ENCODE measurements around the gene CLMN. TPM values are rescaled to one million over a fixed set of nuclear protein-coding genes. Genes with fewer than 3 reads are reported as not detected.

Gene CLMN
- total RNA-seq, 2 donors from 2014 or later = 3.4 to 4.0 TPM

GRCh38 chr14:95191445-95192199 lies 128.1 kb downstream of the CLMN start:
- TF ChIP-seq CTCF (IDR thresholded peaks at IDR 0.05) = no peak
- Histone ChIP-seq H3K36me3 (no peaks in the 10 kb centered on the region), H3K4me3 (no peak overlapping the region), H3K27ac (peak overlapping the region; percentile 6 to 46), H3K27me3 (no peaks in the 10 kb centered on the region), H3K4me1 (peaks cover 0 to 23% of the 10 kb centered on the region in 2 donors), H3K9me3 (peaks cover 0 to 6% of the 10 kb centered on the region in 2 donors)
- no peak for DNase-seq (ENCODE audit: low spot score)

GRCh38 chr14:95190857-95191256 lies 128.9 kb downstream of the CLMN start:
- peak overlapping the region; percentile 6 to 46 for H3K27ac ChIP-seq
- H3K9me3 ChIP-seq = peaks cover 0 to 6% of the 10 kb centered on the region in 2 donors
- DNase-seq (ENCODE audit: low spot score) = no peak
- no peak for TF ChIP-seq CTCF (IDR thresholded peaks at IDR 0.05)
- H3K4me1 ChIP-seq = peaks cover 0 to 28% of the 10 kb centered on the region in 2 donors
- no peak overlapping the region for H3K4me3 ChIP-seq
- H3K27me3 ChIP-seq = no peaks in the 10 kb centered on the region
- no peaks in the 10 kb centered on the region for H3K36me3 ChIP-seq

- DNase-seq (ENCODE audit: low spot score) = no peak
- Histone ChIP-seq H3K4me3 (no peak overlapping the region), H3K27ac (peak overlapping the region; percentile 1 to 6), H3K4me1 (peaks cover 0 to 33% of the 10 kb centered on the region in 2 donors), H3K36me3 (no peaks in the 10 kb centered on the region), H3K9me3 (peaks cover 0 to 6% of the 10 kb centered on the region in 2 donors), H3K27me3 (no peaks in the 10 kb centered on the region)
- TF ChIP-seq CTCF (IDR thresholded peaks at IDR 0.05) = no peak
Observed at GRCh38 chr14:95190346-95190840, 129.3 kb downstream of the CLMN start.

- no peaks in the 10 kb centered on the region for H3K36me3 ChIP-seq
- H3K9me3 ChIP-seq = peaks cover 0 to 6% of the 10 kb centered on the region in 2 donors
- DNase-seq (ENCODE audit: low spot score) = no peak
- no peak overlapping the region for H3K4me3 ChIP-seq
- H3K27me3 ChIP-seq = no peaks in the 10 kb centered on the region
- peaks cover 0 to 41% of the 10 kb centered on the region in 2 donors for H3K4me1 ChIP-seq
- peak overlapping the region in 1 of 2 donors; percentile 1 for H3K27ac ChIP-seq
- no peak for TF ChIP-seq CTCF (IDR thresholded peaks at IDR 0.05)
Observed at GRCh38 chr14:95189367-95190132, 130.2 kb downstream of the CLMN start.

GRCh38 chr14:95188380-95188779 lies 131.3 kb downstream of the CLMN start:
- Histone ChIP-seq H3K4me1 (peaks cover 0 to 53% of the 10 kb centered on the region in 2 donors), H3K4me3 (no peak overlapping the region), H3K27me3 (no peaks in the 10 kb centered on the region), H3K36me3 (no peaks in the 10 kb centered on the region), H3K27ac (no peak overlapping the region), H3K9me3 (peaks cover 0 to 6% of the 10 kb centered on the region in 2 donors)
- DNase-seq (ENCODE audit: low spot score) = no peak
- no peak for TF ChIP-seq CTCF (IDR thresholded peaks at IDR 0.05)

Data from right atrium auricular region (tissue), 2 donors.